CD14-positive monocyte (primary cell): ENCODE measurements around the gene ATP11A. TPM values are rescaled to one million over a fixed set of nuclear protein-coding genes. Genes with fewer than 3 reads are reported as not detected.

Source experiments
- DNase-seq, 3 donors: peaks; one replicate each; pipeline ENCODE4 v3.0.0-alpha.2; 2011 to 2022
- H2AFZ ChIP-seq: 2 replicates; pipeline ENCODE4 v1.6.0; 2012; ENCODE audit warnings: mild to moderate bottlenecking, low read depth, low read length, inconsistent platforms; ENCODE audit not compliant: insufficient read depth, poor library complexity, severe bottlenecking
- H3K27ac ChIP-seq, 2 donors: 1 replicate in 1 of 2; 2 replicates in 1 of 2; pipeline ENCODE4 v1.5.1; 2012 to 2013; ENCODE audit warnings: low read length in 2 of 2, control low read depth in 1 of 2, inconsistent platforms in 1 of 2, low read depth in 1 of 2, mild to moderate bottlenecking in 1 of 2
- H3K27me3 ChIP-seq, 2 donors: one replicate each; pipeline versions ENCODE4 v1.6.0 to v1.6.1; 2011 to 2013; ENCODE audit warnings: low read length in 2 of 2; ENCODE audit not compliant: control insufficient read depth in 2 of 2, insufficient read depth in 2 of 2
- H3K36me3 ChIP-seq, 2 donors: replicated peaks in 1 of 2; 1 replicate in 1 of 2; 2 replicates in 1 of 2; pipeline versions ENCODE4 v1.5.1 to v1.6.1; 2012 to 2013; ENCODE audit warnings: low read length in 2 of 2, control low read depth in 1 of 2, inconsistent platforms in 1 of 2, mild to moderate bottlenecking in 1 of 2; ENCODE audit not compliant: insufficient read depth in 2 of 2, control insufficient read depth in 1 of 2
- H3K4me1 ChIP-seq, 2 donors: 1 replicate in 1 of 2; 2 replicates in 1 of 2; pipeline versions ENCODE4 v1.5.1 to v1.6.1; 2012 to 2013; ENCODE audit warnings: low read length in 2 of 2, control low read depth in 1 of 2, inconsistent platforms in 1 of 2, mild to moderate bottlenecking in 1 of 2, moderate library complexity in 1 of 2; ENCODE audit not compliant: insufficient read depth in 2 of 2, control insufficient read depth in 1 of 2
- H3K4me2 ChIP-seq: replicated peaks from 2 replicates; pipeline ENCODE3; 2012; ENCODE audit warnings: low read length, moderate library complexity, mild to moderate bottlenecking; ENCODE audit not compliant: poor library complexity, severe bottlenecking; ENCODE audit errors: extremely low read depth
- H3K4me3 ChIP-seq, 3 experiments: fragments of 200-600 bp in 1 of 3; sonication (generic) in 1 of 3; replicated peaks in 1 of 3; 1 replicate in 2 of 3; 2 replicates in 1 of 3; pipeline ENCODE4 v1.5.1; 2011 to 2013; ENCODE audit warnings: low read length in 3 of 3, mild to moderate bottlenecking in 3 of 3, control low read depth in 2 of 3, low read depth in 2 of 3, inconsistent platforms in 1 of 3, moderate library complexity in 1 of 3
- H3K79me2 ChIP-seq: 2 replicates; pipeline ENCODE4 v1.6.0; 2012; ENCODE audit warnings: mild to moderate bottlenecking, control low read depth, inconsistent platforms, low read length, moderate library complexity; ENCODE audit not compliant: insufficient read depth
- H3K9ac ChIP-seq: 2 replicates; pipeline ENCODE4 v1.6.0; 2017; ENCODE audit warnings: low read length, mild to moderate bottlenecking; ENCODE audit not compliant: insufficient read depth, poor library complexity, severe bottlenecking
- H3K9me3 ChIP-seq, 2 donors: replicated peaks in 1 of 2; 1 replicate in 1 of 2; 2 replicates in 1 of 2; pipeline versions ENCODE4 v1.5.1 to v1.6.1; 2012 to 2013; ENCODE audit warnings: low read length in 2 of 2, control low read depth in 1 of 2; ENCODE audit not compliant: control insufficient read depth in 1 of 2, insufficient read depth in 1 of 2
- H4K20me1 ChIP-seq: 2 replicates; pipeline ENCODE4 v1.6.0; 2012; ENCODE audit warnings: mild to moderate bottlenecking, low read length, control low read depth, moderate library complexity; ENCODE audit not compliant: insufficient read depth
- H3K27ac Mint-ChIP-seq, 7 donors: one replicate each; pipeline ENCODE4 v1.8.0; 2020; ENCODE audit warnings: mild to moderate bottlenecking in 7 of 7, mixed read lengths in 7 of 7, moderate library complexity in 6 of 7, inconsistent platforms in 2 of 7
- H3K27me3 Mint-ChIP-seq, 3 donors: one replicate each; pipeline ENCODE4 v1.8.0; 2021 to 2022; ENCODE audit warnings: low read depth in 3 of 3, mild to moderate bottlenecking in 3 of 3, mixed read lengths in 3 of 3, moderate library complexity in 3 of 3, inconsistent platforms in 1 of 3
- H3K36me3 Mint-ChIP-seq, 2 donors: one replicate each; pipeline ENCODE4 v1.8.0; 2020; ENCODE audit warnings: mixed read lengths in 2 of 2, inconsistent platforms in 1 of 2, mild to moderate bottlenecking in 1 of 2
- H3K4me1 Mint-ChIP-seq: one replicate; pipeline ENCODE4 v1.8.0; 2020; ENCODE audit warnings: mild to moderate bottlenecking, mixed read lengths
- H3K4me3 Mint-ChIP-seq, 2 donors: one replicate each; pipeline ENCODE4 v1.8.0; 2020; ENCODE audit warnings: mild to moderate bottlenecking in 2 of 2, mixed read lengths in 2 of 2, moderate library complexity in 1 of 2
- H3K9me3 Mint-ChIP-seq, 7 donors: one replicate each; pipeline ENCODE4 v1.8.0; 2020 to 2022; ENCODE audit warnings: mixed read lengths in 7 of 7, mild to moderate bottlenecking in 6 of 7, moderate library complexity in 6 of 7, inconsistent platforms in 2 of 7
- CTCF ChIP-seq: fragments of 200-600 bp; IDR thresholded peaks from one replicate; pipeline ENCODE4 v1.8.0; 2022; ENCODE audit warnings: antibody characterized with exemption, mild to moderate bottlenecking
- WGBS: methylation state at CpG from one replicate; pipeline ENCODE4 v1.1.5; 2013; ENCODE audit warnings: missing lambda C conversion rate; ENCODE audit not compliant: insufficient coverage; 5-methylcytosine and 5-hydroxymethylcytosine counted together
- intact Hi-C, 2 donors: fragments of 100-400 bp; cut with micrococcal nuclease; formaldehyde crosslinking; loops; one replicate each; pipeline versions ENCODE4 v1.15.0 to v1.15.1; 2023
- polyA plus RNA-seq, 3 donors: library from polyadenylated mRNA; depleted of rRNA in 1 of 3; unstranded in 2 of 3; stranded (reverse) in 1 of 3; fragments of 300-500 nt in 2 of 3; fragments of >200 nt in 1 of 3; fragmentation: Illumina TruSeq in 2 of 3; gene quantifications; 1 replicate in 2 of 3; 2 replicates in 1 of 3; pipeline ENCODE4 v1.2.3, GENCODE V29; 2012 to 2021

Gene ATP11A
- polyA plus RNA-seq, 3 donors, result 7.2 to 45.4 (median 7.6) TPM

DNA sequence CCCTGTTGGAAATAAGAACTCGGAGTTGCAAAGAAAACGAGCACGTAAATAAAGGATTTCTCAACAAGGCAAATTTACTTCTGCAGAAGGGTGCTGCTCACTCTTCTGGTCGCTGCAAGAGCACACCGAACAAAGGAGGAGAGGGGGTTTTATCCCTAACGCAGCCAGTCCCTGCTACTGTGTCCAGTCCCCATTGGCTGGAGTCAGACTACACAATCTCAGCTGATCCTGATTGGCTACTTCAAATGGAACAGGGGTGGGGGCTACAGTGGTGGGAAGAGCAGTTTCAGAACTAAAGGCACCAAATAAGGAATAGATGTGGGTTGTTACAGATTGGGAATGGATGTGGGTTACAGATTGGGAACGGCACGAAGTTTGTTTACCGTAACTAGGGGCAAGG lies 215.2 kb downstream of the ATP11A start:
- Histone ChIP-seq H3K4me1 (no peaks in the 10 kb centered on the region), H3K27me3 (no peaks in the 10 kb centered on the region), H2AFZ (no peak overlapping the region), H3K27ac (no peak overlapping the region), H3K79me2 (no peaks in the 10 kb centered on the region), H3K9ac (no peak overlapping the region), H3K9me3 (peaks cover 16 to 32% of the 10 kb centered on the region in 2 donors), H4K20me1 (no peaks in the 10 kb centered on the region), H3K36me3 (no peaks in the 10 kb centered on the region), H3K4me2 (no peak overlapping the region), H3K4me3 (no peak overlapping the region)
- Mint-ChIP-seq H3K4me1 (no peaks in the 10 kb centered on the region), H3K27ac (no peak overlapping the region), H3K9me3 (peaks cover 10 to 22% (median 17%) of the 10 kb centered on the region in 7 donors), H3K27me3 (peaks cover 4 to 5% (median 4%) of the 10 kb centered on the region in 3 donors), H3K4me3 (no peak overlapping the region), H3K36me3 (no peaks in the 10 kb centered on the region)
- intact Hi-C loops, result no loop called here
- TF ChIP-seq CTCF, result no peak
- no peak for DNase-seq
- 100% methylated on average over 6 of the region's 9 CpGs for WGBS

- Histone ChIP-seq H3K27ac (no peak overlapping the region), H3K4me2 (no peak overlapping the region), H3K9me3 (peaks cover 16 to 32% of the 10 kb centered on the region in 2 donors), H3K4me3 (no peak overlapping the region), H4K20me1 (no peaks in the 10 kb centered on the region), H3K9ac (no peak overlapping the region), H2AFZ (no peak overlapping the region), H3K36me3 (no peaks in the 10 kb centered on the region), H3K4me1 (no peaks in the 10 kb centered on the region), H3K27me3 (no peaks in the 10 kb centered on the region), H3K79me2 (no peaks in the 10 kb centered on the region)
- Mint-ChIP-seq H3K4me3 (no peak overlapping the region), H3K9me3 (peaks cover 10 to 22% (median 17%) of the 10 kb centered on the region in 7 donors), H3K4me1 (no peaks in the 10 kb centered on the region), H3K27me3 (peaks cover 4 to 5% (median 4%) of the 10 kb centered on the region in 3 donors), H3K36me3 (no peaks in the 10 kb centered on the region), H3K27ac (no peak overlapping the region)
- no peak for DNase-seq
- no peak for TF ChIP-seq CTCF
- 85% methylated on average over 4 of the region's 5 CpGs for WGBS
- intact Hi-C loops, result no loop called here
Observed at GRCh38 chr13:112905619-112905989, 215.8 kb downstream of the ATP11A start.
